ENCODE data around the gene THRB. TPM values are rescaled to one million over a fixed set of nuclear protein-coding genes. Genes with fewer than 3 reads are reported as not detected.

THRB gene
- polyA plus RNA-seq, 2 of the 4 experiments (the other 2 are of a cell fraction), result 2.0 to 2.3 TPM

- TF ChIP-seq BHLHE40 (IDR thresholded peaks at IDR 0.05; ENCODE audit: low read depth, low read length) (no peak), NPAS2 (CRISPR knock-in tag; IDR thresholded peaks at IDR 0.05; ENCODE audit: borderline replicate concordance) (no peak), RFX5 (IDR thresholded peaks at IDR 0.05) (no peak), FOXS1 (CRISPR knock-in tag; IDR thresholded peaks at IDR 0.05) (no peak), RARB (CRISPR knock-in tag; IDR thresholded peaks at IDR 0.05) (no peak), HEYL (CRISPR knock-in tag; IDR thresholded peaks at IDR 0.05) (no peak), EHF (CRISPR knock-in tag; IDR thresholded peaks at IDR 0.05) (no peak), FOSB (CRISPR knock-in tag; IDR thresholded peaks at IDR 0.05) (no peak), HDAC2 (IDR thresholded peaks at IDR 0.05) (no peak), JUN (IDR thresholded peaks at IDR 0.05) (no peak), TFCP2L1 (CRISPR knock-in tag; IDR thresholded peaks at IDR 0.05) (no peak), NR3C1 (IDR thresholded peaks at IDR 0.05) (no peak), HMGXB4 (CRISPR knock-in tag; IDR thresholded peaks at IDR 0.05; ENCODE audit: borderline replicate concordance) (no peak), POLR2A (IDR thresholded peaks at IDR 0.05; ENCODE audit: low read length) (no peak), KDM5A (IDR thresholded peaks at IDR 0.05) (no peak), MAFK (IDR thresholded peaks at IDR 0.05; ENCODE audit: partially characterized antibody) (no peak), SREBF2 (IDR thresholded peaks at IDR 0.05) (no peak), HOXB13 (CRISPR knock-in tag; IDR thresholded peaks at IDR 0.05; ENCODE audit: low read depth) (no peak), MYC (IDR thresholded peaks at IDR 0.05; ENCODE audit: borderline replicate concordance, low read length) (no peak), BCL3 (IDR thresholded peaks at IDR 0.05) (no peak)
- Histone ChIP-seq H3K27ac (no peak overlapping the region), H3K9me3 (no peaks in the 10 kb centered on the region), H3K4me3 (no peak overlapping the region), H3K4me2 (no peak overlapping the region), H3K4me1 (no peaks in the 10 kb centered on the region)
- ATAC-seq, result no peak
- POLR2A ChIA-PET, result no interaction called here
- DNase-seq (ENCODE audit: low read depth in 1 of 2, low spot score in 1 of 2), result no peak
- WGBS (ENCODE audit: missing lambda C conversion rate), result 47% methylated on average over 3 of the region's 3 CpGs
- FAIRE-seq, result no peak
- CTCF ChIA-PET, result interaction anchor here (0.5 to 2.2 kb wide), 4 partner anchors 13 to 491 kb away, joined by 3 to 10 read pairs (median 3); no protein-coding TSS in a partner anchor
Observed at GRCh38 chr3:24192469-24193056, 302.1 kb downstream of the THRB start.

GRCh38 chr3:24191801-24192403 is 302.7 kb downstream of the THRB start:
- H3K27ac ChIP-seq, result no peak overlapping the region
- no peak overlapping the region for H3K4me3 ChIP-seq
- no peaks in the 10 kb centered on the region for H3K9me3 ChIP-seq
- CTCF ChIA-PET, result interaction anchor here (0.5 to 2.2 kb wide), 7 partner anchors 11 to 491 kb away, joined by 3 to 10 read pairs (median 3); no protein-coding TSS in a partner anchor
- DNase-seq (ENCODE audit: low read depth in 1 of 2, low spot score in 1 of 2) (no peak), ATAC-seq (no peak), FAIRE-seq (no peak)
- TF ChIP-seq HES2 (IDR thresholded peaks at IDR 0.05), result no peak
- no peak for TF ChIP-seq CBX8 (IDR thresholded peaks at IDR 0.05)
- no peak for TF ChIP-seq PHF8 (IDR thresholded peaks at IDR 0.05; ENCODE audit: borderline replicate concordance, low read depth)
- TF ChIP-seq CTCF (IDR thresholded peaks at IDR 0.05), result no peak
- TF ChIP-seq TP53 (CRISPR knock-in tag; IDR thresholded peaks at IDR 0.05), result no peak
- TF ChIP-seq EHMT2 (IDR thresholded peaks at IDR 0.05; ENCODE audit: low read depth), result no peak
- no peak for TF ChIP-seq ZSCAN20 (CRISPR knock-in tag; IDR thresholded peaks at IDR 0.05)
- TF ChIP-seq CBX2 (IDR thresholded peaks at IDR 0.05; ENCODE audit: borderline replicate concordance, low read depth), result no peak
- TF ChIP-seq POLR2A (IDR thresholded peaks at IDR 0.05; ENCODE audit: low read length), result no peak
- TF ChIP-seq NR3C1 (IDR thresholded peaks at IDR 0.05), result no peak
- POLR2A ChIA-PET, result no interaction called here
- no peak overlapping the region for H3K4me2 ChIP-seq
- 59% methylated on average over 4 of the region's 4 CpGs for WGBS (ENCODE audit: missing lambda C conversion rate)
- no peaks in the 10 kb centered on the region for H3K4me1 ChIP-seq
